Panc1 (cell line): ENCODE measurements around the gene RIPOR3.

ENCODE experiments used
- CTCF ChIP-seq: fragments of 450-650 bp; IDR thresholded peaks from 2 replicates; pipeline ENCODE4 v1.5.1; 2017; ENCODE audit warnings: mild to moderate bottlenecking
- POLR2AphosphoS5 ChIP-seq: IDR thresholded peaks from 2 replicates; pipeline ENCODE4 v1.6.1; 2012; ENCODE audit warnings: mild to moderate bottlenecking, low read depth, low read length, moderate library complexity
- REST ChIP-seq, 2 experiments: IDR thresholded peaks; 2 replicates each; pipeline ENCODE4 v1.6.1; 2011 to 2012; ENCODE audit warnings: low read depth in 2 of 2, control low read depth in 1 of 2, low read length in 1 of 2, mild to moderate bottlenecking in 1 of 2, moderate library complexity in 1 of 2; ENCODE audit not compliant: insufficient read depth in 1 of 2
- SIN3A ChIP-seq: IDR thresholded peaks from 2 replicates; pipeline ENCODE4 v1.6.1; 2012; ENCODE audit warnings: low read depth, mild to moderate bottlenecking, low read length, moderate library complexity, borderline replicate concordance; ENCODE audit not compliant: insufficient read depth

- TF ChIP-seq CTCF (no peak), REST (IDR thresholded peaks at IDR 0.05; ENCODE audit: insufficient read depth in 1 of 2, low read depth in 2 of 2, low read length in 1 of 2) (no peak), POLR2AphosphoS5 (no peak), SIN3A (0 out of 2 replicates have a peak, but pooled peaks have one; percentile 30)
These were observed 66.9 kb downstream of the RIPOR3 start for GRCh38 chr20:50624351-50625016.
